HepG2 (cell line): ENCODE measurements around the gene MYO9A. TPM values are rescaled to one million over a fixed set of nuclear protein-coding genes. Genes with fewer than 3 reads are reported as not detected.
A peak's percentile ranks its signal among the peaks of the same experiment; 100 is the strongest.

Source experiments
- CTCF ChIP-seq: sonication (generic); formaldehyde crosslinking; IDR thresholded peaks from 2 replicates; pipeline ENCODE4 v1.5.0; 2020; ENCODE audit warnings: mild to moderate bottlenecking, missing genetic modification reagents, moderate library complexity
- EED ChIP-seq: sonication (generic); formaldehyde crosslinking; IDR thresholded peaks from 2 replicates; pipeline ENCODE4 v1.5.0; 2020; ENCODE audit warnings: mild to moderate bottlenecking, missing genetic modification reagents
- IRF1 ChIP-seq: sonication (generic); formaldehyde crosslinking; IDR thresholded peaks from 2 replicates; pipeline ENCODE4 v1.4.0; 2020; ENCODE audit warnings: low read depth, mild to moderate bottlenecking, missing genetic modification reagents
- KMT2A ChIP-seq: sonication (generic); formaldehyde crosslinking; IDR thresholded peaks from 2 replicates; pipeline ENCODE4 v1.4.0; 2020; ENCODE audit warnings: missing genetic modification reagents
- MAX ChIP-seq: IDR thresholded peaks from 2 replicates; pipeline ENCODE4 v1.6.1; 2012; ENCODE audit warnings: inconsistent platforms
- NBN ChIP-seq: fragments of 450-650 bp; conservative IDR thresholded peaks from 2 replicates; pipeline ENCODE4 v1.6.1; 2017
- NR3C1 ChIP-seq: sonication (generic); formaldehyde crosslinking; IDR thresholded peaks from 2 replicates; pipeline ENCODE4 v1.4.0; 2020; ENCODE audit warnings: missing genetic modification reagents
- SSRP1 ChIP-seq: IDR thresholded peaks from 2 replicates; pipeline ENCODE4 v1.6.1; 2016; ENCODE audit warnings: control low read depth
- STAG1 ChIP-seq: sonication (generic); formaldehyde crosslinking; IDR thresholded peaks from 2 replicates; pipeline ENCODE4 v1.4.0; 2020; ENCODE audit warnings: missing genetic modification reagents
- ZNF207 ChIP-seq: fragments of 450-650 bp; IDR thresholded peaks from 2 replicates; pipeline ENCODE4 v1.6.1; 2016; ENCODE audit warnings: antibody characterized with exemption, borderline replicate concordance
- ZNF564 ChIP-seq: sonication (generic); formaldehyde crosslinking; IDR thresholded peaks from 2 replicates; pipeline ENCODE4 v1.8.1; 2023; ENCODE audit warnings: mild to moderate bottlenecking, missing genetic modification reagents
- ZNF678 ChIP-seq: sonication (generic); formaldehyde crosslinking; IDR thresholded peaks from 2 replicates; pipeline ENCODE4 v1.4.0; 2020; ENCODE audit warnings: mild to moderate bottlenecking, missing genetic modification reagents
- ZNF709 ChIP-seq: sonication (generic); formaldehyde crosslinking; IDR thresholded peaks from 2 replicates; pipeline ENCODE4 v1.5.0; 2020; ENCODE audit warnings: mild to moderate bottlenecking, missing genetic modification reagents
- ZNF83 ChIP-seq: sonication (generic); formaldehyde crosslinking; IDR thresholded peaks from 2 replicates; pipeline ENCODE4 v1.4.0; 2020; ENCODE audit warnings: missing genetic modification reagents, mild to moderate bottlenecking, borderline replicate concordance
- ZNF883 ChIP-seq: sonication (generic); formaldehyde crosslinking; IDR thresholded peaks from 2 replicates; pipeline ENCODE4 v1.5.1; 2020; ENCODE audit warnings: mild to moderate bottlenecking, missing genetic modification reagents; ENCODE audit errors: not compliant biosample characterization
- polyA plus RNA-seq, 8 experiments: library from polyadenylated mRNA; depleted of rRNA in 3 of 8; stranded (reverse) in 7 of 8; unstranded in 1 of 8; fragments of >200 nt; fragmentation: Illumina TruSeq in 4 of 8; extraction: Trizol in 4 of 8; gene quantifications; 2 replicates each; pipeline versions ENCODE4 v1.2.1 to v1.2.3, GENCODE V29; 2011 to 2016; ENCODE audit warnings: low read depth in 4 of 8, missing spikeins in 1 of 8, mixed read lengths in 1 of 8; ENCODE audit not compliant: insufficient read depth in 1 of 8
- total RNA-seq, 5 experiments: library from RNA; depleted of rRNA; stranded (reverse); fragments of >200 nt; fragmentation: Illumina TruSeq; extraction: Trizol; gene quantifications; 2 replicates each; pipeline ENCODE4 v1.2.3, GENCODE V29; 2016; ENCODE audit warnings: low read depth in 1 of 5

Gene MYO9A
- total and polyA plus RNA-seq, 2 of the 13 experiments (the other 11 are each of a cell fraction or from before 2014, with no cell fraction given), result 4.8 to 15.3 TPM

- TF ChIP-seq STAG1 (peak; percentile 90), EED (CRISPR knock-in tag) (no peak), CTCF (CRISPR knock-in tag) (peak; percentile 79), ZNF207 (no peak), NR3C1 (CRISPR knock-in tag) (no peak), KMT2A (CRISPR knock-in tag) (no peak), ZNF564 (CRISPR knock-in tag) (no peak), ZNF678 (CRISPR knock-in tag) (no peak), SSRP1 (CRISPR knock-in tag) (no peak), NBN (no peak), ZNF83 (CRISPR knock-in tag) (no peak), MAX (no peak), ZNF709 (CRISPR knock-in tag) (no peak), ZNF883 (CRISPR knock-in tag) (no peak), IRF1 (CRISPR knock-in tag) (no peak)
Observed at GRCh38 chr15:71800835-71801745, 316.9 kb downstream of the MYO9A start (continued).
